Measurements from ENCODE around the gene LRRC45.

LRRC45 gene

DNA sequence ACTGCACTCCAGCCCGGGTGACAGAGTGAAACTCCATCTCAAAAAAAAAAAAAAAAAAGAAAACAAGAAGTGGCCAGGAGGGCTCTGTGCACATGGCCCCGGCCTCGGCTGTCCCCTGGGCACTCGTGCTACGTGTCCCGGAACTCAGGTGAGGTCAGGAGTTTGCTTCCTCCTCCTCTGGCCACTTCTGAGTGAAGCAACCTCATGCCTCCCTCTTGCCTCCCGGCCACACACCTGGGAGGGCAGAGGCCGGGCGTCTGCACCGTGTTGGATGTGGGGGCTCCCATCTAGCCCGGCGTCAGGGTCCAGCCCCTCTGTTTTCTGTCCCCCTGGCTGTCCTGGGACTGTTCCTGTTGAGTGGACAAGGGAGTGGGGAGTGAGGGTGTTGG is 23.5 kb upstream of the LRRC45 start:
- Histone ChIP-seq H2BK12ac (ENCODE audit: low read length) (no peak overlapping the region), H3K23ac (ENCODE audit: low read depth, low read length, poor library complexity) (no peak overlapping the region), H3K4me1 (ENCODE audit: control insufficient read depth in 2 of 2, insufficient read depth in 1 of 2, low read depth in 1 of 2, low read length in 2 of 2) (peaks cover 6 to 13% of the 10 kb centered on the region in 2 donors), H4K91ac (ENCODE audit: low read depth, low read length, poor library complexity) (no peak overlapping the region), H3K27ac (replicated peaks; ENCODE audit: low read length) (no peak overlapping the region), H3K14ac (ENCODE audit: low read length) (peak overlapping the region; percentile 6), H3K9ac (ENCODE audit: low read depth, low read length, poor library complexity) (no peak overlapping the region), H2AK5ac (ENCODE audit: low read depth, low read length) (no peak overlapping the region), H2BK15ac (ENCODE audit: low read length) (no peak overlapping the region), H3K18ac (ENCODE audit: low read length) (no peak overlapping the region), H3K4me3 (ENCODE audit: low read length in 2 of 2) (no peak overlapping the region), H4K8ac (ENCODE audit: low read depth, low read length) (no peak overlapping the region), H3K4ac (ENCODE audit: low read length) (no peak overlapping the region), H3K79me1 (ENCODE audit: low read depth, low read length) (peaks cover 16% of the 10 kb centered on the region), H2AFZ (ENCODE audit: low read length) (no peak overlapping the region), H3K9me3 (replicated peaks in 1 of 2; ENCODE audit: control insufficient read depth in 2 of 2, insufficient read depth in 1 of 2, low read depth in 1 of 2, low read length in 2 of 2) (no peaks in the 10 kb centered on the region), H2BK120ac (ENCODE audit: low read depth, low read length) (no peak overlapping the region), H3K27me3 (ENCODE audit: control insufficient read depth in 3 of 3, insufficient read depth in 3 of 3, low read depth in 1 of 3, low read length in 3 of 3) (no peaks in the 10 kb centered on the region), H3K36me3 (replicated peaks in 1 of 2; ENCODE audit: control insufficient read depth in 2 of 2, insufficient read depth in 2 of 2, low read length in 2 of 2) (peaks cover 0 to 5% of the 10 kb centered on the region in 2 donors), H2BK5ac (ENCODE audit: low read length) (no peak overlapping the region), H3K4me2 (ENCODE audit: insufficient read depth, low read length, poor library complexity, severe bottlenecking) (no peak overlapping the region)
- WGBS, 2 donors (ENCODE audit: extremely low coverage in 2 of 2, insufficient read length in 2 of 2, insufficient replicate concordance in 1 of 2): no CpG with 5 or more reads among the region's 12 CpGs
- no peak for DNase-seq (ENCODE audit: low spot score)

DNA sequence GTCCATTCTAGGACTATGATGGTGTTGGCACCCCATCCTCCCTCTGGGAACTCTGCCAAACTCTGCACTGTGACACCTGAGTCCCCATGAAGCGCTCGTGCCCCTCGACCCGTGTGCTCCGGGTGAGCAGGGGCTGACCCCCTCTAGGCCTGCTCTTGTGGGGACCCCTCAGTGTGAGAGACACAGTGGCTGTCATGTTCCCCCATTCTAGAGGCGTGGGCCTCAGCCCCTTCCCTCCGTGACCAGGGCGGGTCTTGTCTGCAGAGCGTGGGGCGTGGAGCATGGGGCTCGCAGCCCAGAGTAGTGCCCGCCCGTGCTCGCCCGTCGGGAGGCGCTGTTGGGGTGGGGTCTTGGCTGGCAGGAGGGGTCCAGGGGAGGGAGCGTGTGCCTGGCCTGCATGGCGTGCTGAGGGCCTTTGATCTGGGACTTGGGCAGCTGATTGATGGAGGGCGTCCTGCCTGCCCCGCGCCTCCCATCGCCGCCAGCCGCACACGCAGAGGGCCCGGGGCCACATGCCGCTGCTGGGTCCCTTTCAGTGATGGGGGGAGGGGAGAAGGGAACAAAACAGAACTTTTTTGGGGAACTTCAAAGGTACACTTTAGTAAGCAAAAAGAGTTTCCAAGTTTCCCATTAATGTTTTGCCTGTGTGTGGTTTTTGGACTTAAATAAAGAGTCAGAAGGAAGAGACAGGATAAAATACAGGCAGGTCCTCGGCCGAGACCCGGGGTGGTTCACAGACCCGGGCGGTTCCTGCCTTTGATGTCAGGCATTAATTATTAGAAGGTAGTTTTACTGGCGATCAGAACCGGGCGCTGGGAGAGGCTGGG is 22.9 kb upstream of the LRRC45 start:
- H3K4me2 ChIP-seq (ENCODE audit: insufficient read depth, low read length, poor library complexity, severe bottlenecking): no peak overlapping the region
- H4K91ac ChIP-seq (ENCODE audit: low read depth, low read length, poor library complexity): no peak overlapping the region
- peak overlapping the region; percentile 56 for H3K14ac ChIP-seq (ENCODE audit: low read length)
- no peak overlapping the region for H2AFZ ChIP-seq (ENCODE audit: low read length)
- H3K79me1 ChIP-seq (ENCODE audit: low read depth, low read length): peaks cover 16% of the 10 kb centered on the region
- no peak overlapping the region for H2BK5ac ChIP-seq (ENCODE audit: low read length)
- H2BK15ac ChIP-seq (ENCODE audit: low read length): no peak overlapping the region
- H3K27ac ChIP-seq (replicated peaks; ENCODE audit: low read length): no peak overlapping the region
- H3K4ac ChIP-seq (ENCODE audit: low read length): no peak overlapping the region
- H3K36me3 ChIP-seq (replicated peaks in 1 of 2; ENCODE audit: control insufficient read depth in 2 of 2, insufficient read depth in 2 of 2, low read length in 2 of 2): peaks cover 0 to 5% of the 10 kb centered on the region in 2 donors
- no peaks in the 10 kb centered on the region for H3K27me3 ChIP-seq (ENCODE audit: control insufficient read depth in 3 of 3, insufficient read depth in 3 of 3, low read depth in 1 of 3, low read length in 3 of 3)
- WGBS, 2 donors (ENCODE audit: extremely low coverage in 2 of 2, insufficient read length in 2 of 2, insufficient replicate concordance in 1 of 2): no CpG with 5 or more reads among the region's 36 CpGs
- H3K4me3 ChIP-seq (ENCODE audit: low read length in 2 of 2): no peak overlapping the region
- no peak for DNase-seq (ENCODE audit: low spot score)
- H3K4me1 ChIP-seq (ENCODE audit: control insufficient read depth in 2 of 2, insufficient read depth in 1 of 2, low read depth in 1 of 2, low read length in 2 of 2): peaks cover 5 to 13% of the 10 kb centered on the region in 2 donors
- no peak overlapping the region for H3K18ac ChIP-seq (ENCODE audit: low read length)
- H2AK5ac ChIP-seq (ENCODE audit: low read depth, low read length): no peak overlapping the region
- H3K9ac ChIP-seq (ENCODE audit: low read depth, low read length, poor library complexity): no peak overlapping the region
- H2BK120ac ChIP-seq (ENCODE audit: low read depth, low read length): no peak overlapping the region
- H3K9me3 ChIP-seq (replicated peaks in 1 of 2; ENCODE audit: control insufficient read depth in 2 of 2, insufficient read depth in 1 of 2, low read depth in 1 of 2, low read length in 2 of 2): no peaks in the 10 kb centered on the region
- peak overlapping the region; percentile 10 for H2BK12ac ChIP-seq (ENCODE audit: low read length)
- no peak overlapping the region for H3K23ac ChIP-seq (ENCODE audit: low read depth, low read length, poor library complexity)
- H4K8ac ChIP-seq (ENCODE audit: low read depth, low read length): no peak overlapping the region

DNA sequence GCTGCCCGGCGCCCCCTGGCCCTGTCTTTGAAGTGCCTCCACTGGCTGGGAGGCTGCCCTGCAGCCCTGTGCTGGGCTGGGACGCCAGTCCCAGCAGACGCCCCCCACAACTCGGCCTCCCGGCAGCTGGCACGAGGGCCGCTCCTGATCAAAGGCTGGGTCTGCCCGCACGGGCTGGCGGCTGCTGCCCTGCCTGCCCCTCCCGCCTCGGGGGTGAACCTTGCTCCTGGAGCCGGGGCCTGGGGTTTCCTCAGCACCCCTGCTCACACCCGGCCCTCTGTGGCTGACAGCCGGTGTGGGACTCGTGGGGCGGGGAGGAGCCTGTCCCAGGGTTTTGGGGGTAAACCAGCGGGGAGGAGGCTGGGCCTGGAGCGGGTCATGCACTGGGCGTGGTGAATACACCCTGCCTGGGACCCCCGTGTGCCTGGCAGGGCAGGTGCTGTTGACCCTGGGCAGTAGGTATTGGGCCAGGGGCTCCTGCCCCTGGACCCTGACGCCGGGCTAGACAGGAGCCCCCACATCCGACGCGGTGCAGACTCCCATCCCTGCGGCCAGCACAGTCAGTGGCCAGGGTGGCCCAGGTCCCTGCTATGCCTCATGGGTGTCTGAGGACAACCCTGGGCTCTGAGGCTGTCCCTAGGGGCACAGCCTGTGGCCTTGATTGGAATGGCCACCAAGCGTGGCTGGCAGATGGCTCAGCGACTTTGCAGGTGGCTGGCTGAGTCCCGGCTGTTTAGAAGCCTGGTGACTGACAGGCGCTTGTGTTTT is 22.1 kb upstream of the LRRC45 start:
- no peak overlapping the region for H2AK5ac ChIP-seq (ENCODE audit: low read depth, low read length)
- peaks cover 13% of the 10 kb centered on the region for H3K79me1 ChIP-seq (ENCODE audit: low read depth, low read length)
- H3K18ac ChIP-seq (ENCODE audit: low read length): no peak overlapping the region
- H4K8ac ChIP-seq (ENCODE audit: low read depth, low read length): no peak overlapping the region
- H3K36me3 ChIP-seq (replicated peaks in 1 of 2; ENCODE audit: control insufficient read depth in 2 of 2, insufficient read depth in 2 of 2, low read length in 2 of 2): peaks cover 0 to 5% of the 10 kb centered on the region in 2 donors
- no peaks in the 10 kb centered on the region for H3K9me3 ChIP-seq (replicated peaks in 1 of 2; ENCODE audit: control insufficient read depth in 2 of 2, insufficient read depth in 1 of 2, low read depth in 1 of 2, low read length in 2 of 2)
- no peak overlapping the region for H2BK5ac ChIP-seq (ENCODE audit: low read length)
- H3K4me2 ChIP-seq (ENCODE audit: insufficient read depth, low read length, poor library complexity, severe bottlenecking): no peak overlapping the region
- H3K4me1 ChIP-seq (ENCODE audit: control insufficient read depth in 2 of 2, insufficient read depth in 1 of 2, low read depth in 1 of 2, low read length in 2 of 2): peaks cover 5 to 13% of the 10 kb centered on the region in 2 donors
- no peak overlapping the region for H3K9ac ChIP-seq (ENCODE audit: low read depth, low read length, poor library complexity)
- no peak overlapping the region for H2BK12ac ChIP-seq (ENCODE audit: low read length)
- H3K27me3 ChIP-seq (ENCODE audit: control insufficient read depth in 3 of 3, insufficient read depth in 3 of 3, low read depth in 1 of 3, low read length in 3 of 3): no peaks in the 10 kb centered on the region
- no peak overlapping the region for H3K23ac ChIP-seq (ENCODE audit: low read depth, low read length, poor library complexity)
- H3K14ac ChIP-seq (ENCODE audit: low read length): no peak overlapping the region
- no peak overlapping the region for H3K27ac ChIP-seq (replicated peaks; ENCODE audit: low read length)
- no CpG with 5 or more reads among the region's 32 CpGs for WGBS, 2 donors (ENCODE audit: extremely low coverage in 2 of 2, insufficient read length in 2 of 2, insufficient replicate concordance in 1 of 2)
- no peak overlapping the region for H3K4ac ChIP-seq (ENCODE audit: low read length)
- no peak overlapping the region for H2BK15ac ChIP-seq (ENCODE audit: low read length)
- H4K91ac ChIP-seq (ENCODE audit: low read depth, low read length, poor library complexity): no peak overlapping the region
- DNase-seq (ENCODE audit: low spot score): no peak
- H2AFZ ChIP-seq (ENCODE audit: low read length): no peak overlapping the region
- H2BK120ac ChIP-seq (ENCODE audit: low read depth, low read length): no peak overlapping the region
- H3K4me3 ChIP-seq (ENCODE audit: low read length in 2 of 2): no peak overlapping the region

DNA sequence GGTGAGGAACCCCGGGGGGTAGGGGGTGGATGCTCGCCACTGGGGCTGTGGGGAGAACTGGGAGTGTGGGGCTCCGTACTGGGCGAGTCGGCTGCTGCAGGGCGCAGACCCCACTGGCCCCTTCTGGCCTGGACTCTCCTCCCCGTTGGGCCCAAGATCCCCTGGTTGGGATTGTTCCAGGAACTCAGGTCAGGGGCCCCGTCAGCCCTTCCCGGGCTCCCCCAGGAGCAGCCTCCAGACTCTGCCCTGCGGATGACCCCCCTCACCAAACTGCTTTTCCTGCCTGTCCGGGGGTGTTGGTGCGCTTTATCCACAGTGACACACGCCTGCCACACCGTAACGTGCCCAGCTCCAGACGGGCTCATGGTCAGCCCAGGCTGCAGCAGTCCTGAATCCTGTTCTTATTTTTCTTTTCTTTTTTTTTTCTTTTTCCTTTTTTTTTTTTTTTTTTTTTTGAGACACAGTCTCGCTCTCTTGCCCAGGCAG is 21.5 kb upstream of the LRRC45 start:
- WGBS, 2 donors (ENCODE audit: extremely low coverage in 2 of 2, insufficient read length in 2 of 2, insufficient replicate concordance in 1 of 2): no CpG with 5 or more reads among the region's 17 CpGs

More for the DNA sequence above, 21.5 kb upstream of the LRRC45 start:
- Histone ChIP-seq H3K36me3 (replicated peaks in 1 of 2; ENCODE audit: control insufficient read depth in 2 of 2, insufficient read depth in 2 of 2, low read length in 2 of 2) (peaks cover 0 to 5% of the 10 kb centered on the region in 2 donors), H2AK5ac (ENCODE audit: low read depth, low read length) (no peak overlapping the region), H3K4me1 (ENCODE audit: control insufficient read depth in 2 of 2, insufficient read depth in 1 of 2, low read depth in 1 of 2, low read length in 2 of 2) (peaks cover 5 to 13% of the 10 kb centered on the region in 2 donors), H3K18ac (ENCODE audit: low read length) (peak overlapping the region; percentile 48), H3K4me3 (ENCODE audit: low read length in 2 of 2) (no peak overlapping the region), H3K9me3 (replicated peaks in 1 of 2; ENCODE audit: control insufficient read depth in 2 of 2, insufficient read depth in 1 of 2, low read depth in 1 of 2, low read length in 2 of 2) (no peaks in the 10 kb centered on the region), H2BK5ac (ENCODE audit: low read length) (no peak overlapping the region), H3K4ac (ENCODE audit: low read length) (no peak overlapping the region), H3K9ac (ENCODE audit: low read depth, low read length, poor library complexity) (no peak overlapping the region), H4K91ac (ENCODE audit: low read depth, low read length, poor library complexity) (no peak overlapping the region), H3K27me3 (ENCODE audit: control insufficient read depth in 3 of 3, insufficient read depth in 3 of 3, low read depth in 1 of 3, low read length in 3 of 3) (no peaks in the 10 kb centered on the region), H3K4me2 (ENCODE audit: insufficient read depth, low read length, poor library complexity, severe bottlenecking) (no peak overlapping the region), H3K14ac (ENCODE audit: low read length) (peak overlapping the region; percentile 8), H2BK12ac (ENCODE audit: low read length) (no peak overlapping the region), H2AFZ (ENCODE audit: low read length) (no peak overlapping the region), H3K23ac (ENCODE audit: low read depth, low read length, poor library complexity) (no peak overlapping the region), H3K27ac (replicated peaks; ENCODE audit: low read length) (no peak overlapping the region), H2BK15ac (ENCODE audit: low read length) (no peak overlapping the region), H2BK120ac (ENCODE audit: low read depth, low read length) (no peak overlapping the region), H4K8ac (ENCODE audit: low read depth, low read length) (no peak overlapping the region), H3K79me1 (ENCODE audit: low read depth, low read length) (peaks cover 14% of the 10 kb centered on the region)
- no peak for DNase-seq (ENCODE audit: low spot score)
